Nephron progenitor cell (in vitro differentiated cells): ENCODE results near the gene PPIP5K2.

ENCODE experiments used
- DNase-seq: peaks from one replicate; pipeline ENCODE4 v3.0.0; 2021
- H3K27ac Mint-ChIP-seq: 2 replicates; pipeline ENCODE4 v1.8.0; 2021; ENCODE audit warnings: mild to moderate bottlenecking, moderate library complexity, mixed read lengths
- H3K27me3 Mint-ChIP-seq: 2 replicates; pipeline ENCODE4 v1.8.0; 2021; ENCODE audit warnings: mild to moderate bottlenecking, low read depth, mixed read lengths; ENCODE audit not compliant: poor library complexity
- H3K36me3 Mint-ChIP-seq: 2 replicates; pipeline ENCODE4 v1.8.0; 2021; ENCODE audit warnings: low read depth, mixed read lengths
- H3K4me1 Mint-ChIP-seq: 2 replicates; pipeline ENCODE4 v1.8.0; 2021; ENCODE audit warnings: mixed read lengths
- H3K4me3 Mint-ChIP-seq: 2 replicates; pipeline ENCODE4 v1.8.0; 2021; ENCODE audit warnings: mild to moderate bottlenecking, moderate library complexity, mixed read lengths
- H3K9me3 Mint-ChIP-seq: 2 replicates; pipeline ENCODE4 v1.8.0; 2021; ENCODE audit warnings: mild to moderate bottlenecking, moderate library complexity, mixed read lengths
- CTCF ChIP-seq: fragments of 200-600 bp; sonication (generic); IDR thresholded peaks from 2 replicates; pipeline ENCODE4 v1.5.0; 2021; ENCODE audit warnings: antibody characterized with exemption

Gene PPIP5K2

GRCh38 chr5:103166706-103167105, 46.6 kb downstream of the PPIP5K2 start:
- Mint-ChIP-seq H3K36me3 (peaks cover 41% of the 10 kb centered on the region), H3K27ac (no peak overlapping the region), H3K4me3 (no peak overlapping the region), H3K9me3 (no peaks in the 10 kb centered on the region), H3K4me1 (no peaks in the 10 kb centered on the region), H3K27me3 (no peaks in the 10 kb centered on the region)
- TF ChIP-seq CTCF = no peak
- DNase-seq = no peak

- Mint-ChIP-seq H3K4me3 (no peak overlapping the region), H3K4me1 (no peaks in the 10 kb centered on the region), H3K27me3 (no peaks in the 10 kb centered on the region), H3K27ac (no peak overlapping the region), H3K36me3 (peaks cover 15% of the 10 kb centered on the region), H3K9me3 (no peaks in the 10 kb centered on the region)
- no peak for TF ChIP-seq CTCF
- no peak for DNase-seq
Observed at GRCh38 chr5:103174147-103174546, 54.0 kb downstream of the PPIP5K2 start.

- no peaks in the 10 kb centered on the region for H3K4me1 Mint-ChIP-seq
- peak overlapping the region; percentile 47 for H3K27ac Mint-ChIP-seq
- no peaks in the 10 kb centered on the region for H3K9me3 Mint-ChIP-seq
- H3K36me3 Mint-ChIP-seq = peaks cover 25% of the 10 kb centered on the region
- no peak overlapping the region for H3K4me3 Mint-ChIP-seq
- no peak for TF ChIP-seq CTCF
- no peaks in the 10 kb centered on the region for H3K27me3 Mint-ChIP-seq
- no peak for DNase-seq
Observed at GRCh38 chr5:103177543-103177942, 57.4 kb downstream of the PPIP5K2 start.

GRCh38 chr5:103178167-103178566, 58.1 kb downstream of the PPIP5K2 start:
- DNase-seq = no peak
- Mint-ChIP-seq H3K9me3 (no peaks in the 10 kb centered on the region), H3K27ac (no peak overlapping the region), H3K36me3 (peaks cover 25% of the 10 kb centered on the region), H3K4me3 (no peak overlapping the region), H3K4me1 (no peaks in the 10 kb centered on the region), H3K27me3 (no peaks in the 10 kb centered on the region)
- no peak for TF ChIP-seq CTCF

GRCh38 chr5:103186152-103186551, 66.1 kb downstream of the PPIP5K2 start:
- Mint-ChIP-seq H3K36me3 (peaks cover 6% of the 10 kb centered on the region), H3K4me3 (no peak overlapping the region), H3K27ac (no peak overlapping the region), H3K4me1 (peaks cover 5% of the 10 kb centered on the region), H3K9me3 (no peaks in the 10 kb centered on the region), H3K27me3 (no peaks in the 10 kb centered on the region)
- DNase-seq = no peak
- no peak for TF ChIP-seq CTCF

- H3K9me3 Mint-ChIP-seq = no peaks in the 10 kb centered on the region
- DNase-seq = no peak
- H3K4me3 Mint-ChIP-seq = no peak overlapping the region
- H3K4me1 Mint-ChIP-seq = peaks cover 5% of the 10 kb centered on the region
- no peaks in the 10 kb centered on the region for H3K27me3 Mint-ChIP-seq
- H3K27ac Mint-ChIP-seq = no peak overlapping the region
- H3K36me3 Mint-ChIP-seq = peaks cover 12% of the 10 kb centered on the region
- no peak for TF ChIP-seq CTCF
Observed at GRCh38 chr5:103188436-103188835, 68.3 kb downstream of the PPIP5K2 start.
